Posterior cingulate gyrus (tissue), 11 donors: ENCODE results near the gene MARCKSL1.
"Not testable (repeated sequence)": the region's sequence is repeated elsewhere in the genome, so short reads cannot be mapped to it uniquely, and the experiment has no call there.

Experiments
- DNase-seq, 10 donors: peaks; one replicate each; pipeline versions ENCODE4 v3.0.0 to v3.0.0-alpha.2; 2020 to 2021; ENCODE audit warnings: mixed read lengths in 3 of 10
- intact Hi-C: fragments of 100-400 bp; cut with DNase I; formaldehyde crosslinking; loops from one replicate; pipeline ENCODE4 v1.15.1; 2023

MARCKSL1 gene

GRCh38 chr1:32335790-32336590 lies at the start of gene MARCKSL1:
TSS of gene MARCKSL1 (minus strand) at chr1:32336233. CDS start at chr1:32336033, 200 bp downstream.
- intact Hi-C loops: loop anchor here (10.0 kb wide), 1 partner anchor 121 kb away; no protein-coding TSS in a partner anchor
- peak; percentile 78 to 98 (median 87) for DNase-seq

GRCh38 chr1:32380057-32380456 lies 44.0 kb upstream of the MARCKSL1 start:
- DNase-seq: no peak
- intact Hi-C loops: no loop called here

GRCh38 chr1:32377541-32378220 lies 41.6 kb upstream of the MARCKSL1 start:
- intact Hi-C loops: no loop called here
- DNase-seq: no peak

- no peak for DNase-seq
- intact Hi-C loops: no loop called here
Observed at GRCh38 chr1:32376199-32376598, 40.2 kb upstream of the MARCKSL1 start.

GRCh38 chr1:32373996-32374592 lies 38.1 kb upstream of the MARCKSL1 start:
- no peak for DNase-seq
- intact Hi-C loops: no loop called here

- intact Hi-C loops: no loop called here
- DNase-seq: no peak
Observed at GRCh38 chr1:32372149-32372756, 36.2 kb upstream of the MARCKSL1 start.

GRCh38 chr1:32367912-32368635 lies 32.0 kb upstream of the MARCKSL1 start:
- intact Hi-C loops: no loop called here
- DNase-seq: peak in 1 of 10 donors; percentile 59

GRCh38 chr1:32365445-32365844 lies 29.4 kb upstream of the MARCKSL1 start:
- intact Hi-C loops: no loop called here
- DNase-seq: peak in 2 of 10 donors; percentile 14 to 21

GRCh38 chr1:32364836-32365235 lies 28.8 kb upstream of the MARCKSL1 start:
- intact Hi-C loops: no loop called here
- peak in 2 of 10 donors; percentile 21 to 50 for DNase-seq

GRCh38 chr1:32363713-32364112 lies 27.7 kb upstream of the MARCKSL1 start:
- DNase-seq: peak in 2 of 10 donors; percentile 53 to 63
- intact Hi-C loops: no loop called here

GRCh38 chr1:32362474-32363313 lies 26.7 kb upstream of the MARCKSL1 start, which contains the start of the genes FAM229A and TSSK3:
TSS of gene FAM229A (minus strand) at chr1:32362485. CDS start at chr1:32362091, 394 bp downstream.
TSS of gene TSSK3 (plus strand) at chr1:32362539. CDS start at chr1:32362702, 163 bp downstream.
- intact Hi-C loops: no loop called here
- peak in 2 of 10 donors; percentile 43 to 75 for DNase-seq

- peak; percentile 53 to 96 (median 74) for DNase-seq
Observed at GRCh38 chr1:32361674-32362473, 25.8 kb upstream of the MARCKSL1 start.

GRCh38 chr1:32361308-32361673 lies 25.3 kb upstream of the MARCKSL1 start:
- intact Hi-C loops: no loop called here
- DNase-seq: peak in 5 of 10 donors; percentile 31 to 93 (median 84)

More at GRCh38 chr1:32361674-32362473, 25.8 kb upstream of the MARCKSL1 start:
- intact Hi-C loops: no loop called here

GRCh38 chr1:32358435-32358834 lies 22.4 kb upstream of the MARCKSL1 start:
- no peak for DNase-seq
- intact Hi-C loops: no loop called here

GRCh38 chr1:32357614-32358013 lies 21.6 kb upstream of the MARCKSL1 start:
- DNase-seq: peak in 1 of 10 donors; percentile 37
- intact Hi-C loops: no loop called here

GRCh38 chr1:32356478-32356877 lies 20.4 kb upstream of the MARCKSL1 start:
- intact Hi-C loops: no loop called here
- DNase-seq: no peak

GRCh38 chr1:32355778-32356177 lies 19.7 kb upstream of the MARCKSL1 start:
- intact Hi-C loops, DNase-seq: not testable (repeated sequence)
